H1 (cell line): Measurements from ENCODE around the gene RRP1. TPM values are rescaled to one million over a fixed set of nuclear protein-coding genes. Genes with fewer than 3 reads are reported as not detected.

Experiments
- CTCF ChIA-PET: fragments of 300-600 bp; sonication (Branson Sonifier 250); formaldehyde crosslinking; loops from one replicate; lab custom pipeline; 2021; ENCODE audit not compliant: partially characterized antibody; lab: Charles Lee
- POLR2A ChIA-PET: fragments of 300-600 bp; sonication (Branson Sonifier 250); formaldehyde crosslinking; loops from one replicate; lab custom pipeline; 2021; ENCODE audit warnings: inconsistent platforms; ENCODE audit not compliant: partially characterized antibody; lab: Charles Lee
- DNase-seq, 2 experiments: peaks; one replicate each; pipeline versions ENCODE4 v3.0.0 to v3.0.0-alpha.2; 2010 to 2022; ENCODE audit warnings: low spot score in 2 of 2, low read depth in 1 of 2, mixed read lengths in 1 of 2
- FAIRE-seq: peaks from 2 replicates; lab custom pipeline; 2011; peaks lifted over from hg19 to GRCh38; lab: Jason Lieb, UNC
- H2AFZ ChIP-seq: 2 replicates; pipeline ENCODE4 v1.8.1; 2012; ENCODE audit warnings: low read length, inconsistent platforms
- H2AK5ac ChIP-seq: 2 replicates; pipeline ENCODE4 v1.6.1; 2013; ENCODE audit warnings: low read depth, low read length
- H2BK120ac ChIP-seq: replicated peaks from 2 replicates; pipeline ENCODE3; 2013; ENCODE audit warnings: low read depth, low read length, inconsistent platforms
- H2BK12ac ChIP-seq: 2 replicates; pipeline ENCODE4 v1.6.1; 2013; ENCODE audit warnings: low read depth, low read length
- H2BK15ac ChIP-seq: 2 replicates; pipeline ENCODE4 v1.6.1; 2013; ENCODE audit warnings: low read length
- H2BK20ac ChIP-seq: 2 replicates; pipeline ENCODE4 v1.6.1; 2013; ENCODE audit warnings: low read length
- H2BK5ac ChIP-seq: 2 replicates; pipeline ENCODE4 v1.6.1; 2013; ENCODE audit warnings: low read depth, low read length
- H3K14ac ChIP-seq: 2 replicates; pipeline ENCODE4 v1.6.1; 2013; ENCODE audit warnings: inconsistent platforms; ENCODE audit not compliant: insufficient read length
- H3K18ac ChIP-seq: 2 replicates; pipeline ENCODE4 v1.6.1; 2013; ENCODE audit warnings: low read length; ENCODE audit errors: extremely low read depth
- H3K23ac ChIP-seq: 2 replicates; pipeline ENCODE4 v1.6.1; 2013; ENCODE audit warnings: inconsistent platforms; ENCODE audit not compliant: insufficient read length
- H3K23me2 ChIP-seq: 2 replicates; pipeline ENCODE4 v1.6.1; 2013; ENCODE audit warnings: low read depth, low read length
- H3K27ac ChIP-seq: 2 replicates; pipeline ENCODE4 v1.6.1; 2011; ENCODE audit warnings: low read depth, low read length, inconsistent platforms
- H3K27me3 ChIP-seq, 4 experiments: replicated peaks in 1 of 4; 1 replicate in 1 of 4; 2 replicates in 3 of 4; pipeline versions ENCODE4 v1.6.1 to v1.8.1; 2011 to 2013; ENCODE audit warnings: low read length in 3 of 4, mild to moderate bottlenecking in 3 of 4, inconsistent platforms in 2 of 4, mixed read lengths in 2 of 4, moderate library complexity in 1 of 4; ENCODE audit not compliant: control insufficient read depth in 3 of 4, insufficient read depth in 3 of 4; ENCODE audit errors: extremely low read depth in 1 of 4
- H3K36me3 ChIP-seq, 4 experiments: 2 replicates each; pipeline versions ENCODE4 v1.6.1 to v1.8.1; 2011 to 2013; ENCODE audit warnings: mild to moderate bottlenecking in 4 of 4, low read length in 3 of 4, moderate library complexity in 2 of 4, control low read depth in 1 of 4, inconsistent platforms in 1 of 4; ENCODE audit not compliant: insufficient read depth in 4 of 4, control insufficient read depth in 2 of 4
- H3K4ac ChIP-seq: replicated peaks from 2 replicates; pipeline ENCODE3; 2013; ENCODE audit warnings: low read length, low read depth, mixed read lengths, inconsistent platforms; ENCODE audit not compliant: insufficient read length
- H3K4me1 ChIP-seq, 4 experiments: replicated peaks in 1 of 4; 1 replicate in 1 of 4; 2 replicates in 3 of 4; pipeline versions ENCODE4 v1.6.1 to v1.8.1; 2011 to 2013; ENCODE audit warnings: low read length in 3 of 4, inconsistent platforms in 2 of 4, mixed read lengths in 1 of 4; ENCODE audit not compliant: insufficient read depth in 4 of 4, control insufficient read depth in 3 of 4
- H3K4me2 ChIP-seq, 2 experiments: 2 replicates each; pipeline versions ENCODE4 v1.6.1 to v1.8.1; 2011 to 2013; ENCODE audit warnings: low read depth in 2 of 2, low read length in 2 of 2, control low read depth in 1 of 2, inconsistent platforms in 1 of 2, mild to moderate bottlenecking in 1 of 2; ENCODE audit not compliant: insufficient read depth in 1 of 2
- H3K4me3 ChIP-seq, 4 experiments: fragments of 200-600, 300-600 bp in 1 of 4; sonication (generic), shearing (Covaris generic), sonication (Bioruptor Twin) in 1 of 4; 2 replicates each; pipeline versions ENCODE4 v1.5.1 to v1.8.1; 2011 to 2016; ENCODE audit warnings: low read length in 4 of 4, low read depth in 3 of 4, control low read depth in 2 of 4, inconsistent platforms in 2 of 4, mild to moderate bottlenecking in 2 of 4, mixed read lengths in 1 of 4, moderate library complexity in 1 of 4; ENCODE audit not compliant: insufficient read depth in 2 of 4; ENCODE audit errors: extremely low read depth in 1 of 4
- H3K56ac ChIP-seq: replicated peaks from 2 replicates; pipeline ENCODE3; 2013; ENCODE audit warnings: low read depth, mild to moderate bottlenecking, mixed read lengths, low read length, inconsistent platforms; ENCODE audit not compliant: insufficient read length
- H3K79me1 ChIP-seq: 2 replicates; pipeline ENCODE4 v1.6.1; 2013; ENCODE audit warnings: low read depth, low read length, control low read depth
- H3K79me2 ChIP-seq, 2 experiments: 2 replicates each; pipeline versions ENCODE4 v1.6.1 to v1.8.1; 2012 to 2013; ENCODE audit warnings: low read length in 2 of 2, mild to moderate bottlenecking in 2 of 2, inconsistent platforms in 1 of 2; ENCODE audit not compliant: insufficient read depth in 2 of 2, control insufficient read depth in 1 of 2
- H3K9ac ChIP-seq, 4 experiments: replicated peaks in 1 of 4; 1 replicate in 1 of 4; 2 replicates in 3 of 4; pipeline versions ENCODE4 v1.6.1 to v1.8.1; 2011 to 2013; ENCODE audit warnings: low read depth in 3 of 4, low read length in 3 of 4, control low read depth in 2 of 4, mild to moderate bottlenecking in 2 of 4, moderate library complexity in 2 of 4, inconsistent platforms in 1 of 4; ENCODE audit errors: extremely low read depth in 1 of 4
- H3K9me3 ChIP-seq, 2 experiments: 2 replicates each; pipeline versions ENCODE4 v1.6.1 to v1.8.1; 2012 to 2013; ENCODE audit warnings: mild to moderate bottlenecking in 2 of 2, moderate library complexity in 2 of 2, control low read depth in 1 of 2, inconsistent platforms in 1 of 2, low read depth in 1 of 2, low read length in 1 of 2, mixed read lengths in 1 of 2; ENCODE audit not compliant: insufficient read depth in 2 of 2
- H4K20me1 ChIP-seq, 2 experiments: replicated peaks in 1 of 2; 2 replicates each; pipeline versions ENCODE3 to v1.8.1; 2011 to 2013; ENCODE audit warnings: inconsistent platforms in 2 of 2, low read length in 2 of 2, mild to moderate bottlenecking in 1 of 2; ENCODE audit not compliant: insufficient read depth in 2 of 2, control insufficient read depth in 1 of 2
- H4K5ac ChIP-seq: 2 replicates; pipeline ENCODE4 v1.6.1; 2013; ENCODE audit warnings: low read length, low read depth, mixed read lengths, inconsistent platforms; ENCODE audit not compliant: insufficient read length
- H4K8ac ChIP-seq: 2 replicates; pipeline ENCODE4 v1.8.0; 2013; ENCODE audit warnings: mild to moderate bottlenecking, moderate library complexity, low read length, inconsistent platforms; ENCODE audit not compliant: insufficient read depth; ENCODE audit errors: extremely low read depth
- H4K91ac ChIP-seq: replicated peaks from 2 replicates; pipeline ENCODE3; 2013; ENCODE audit warnings: low read length, mixed read lengths, inconsistent platforms; ENCODE audit not compliant: insufficient read length
- CHD2 ChIP-seq: IDR thresholded peaks from 2 replicates; pipeline ENCODE4 v1.6.1; 2012; ENCODE audit warnings: low read length, improper control_type of control experiment
- CREB1 ChIP-seq: IDR thresholded peaks from 2 replicates; pipeline ENCODE4 v1.6.1; 2012; ENCODE audit warnings: inconsistent platforms
- KDM1A ChIP-seq: fragments of 200-600, 300-600 bp; sonication (generic); IDR thresholded peaks from 2 replicates; pipeline ENCODE4 v1.7.1; 2016; ENCODE audit warnings: mild to moderate bottlenecking, low read length, borderline replicate concordance
- NRF1 ChIP-seq: IDR thresholded peaks from 2 replicates; pipeline ENCODE4 v1.6.1; 2011; ENCODE audit warnings: mild to moderate bottlenecking, low read depth, low read length, improper control_type of control experiment
- POLR2A ChIP-seq, 2 experiments: IDR thresholded peaks; 1 replicate in 1 of 2; 2 replicates in 1 of 2; pipeline ENCODE4 v1.6.1; 2011; ENCODE audit warnings: low read depth in 2 of 2, low read length in 2 of 2, mild to moderate bottlenecking in 2 of 2; ENCODE audit errors: control extremely low read depth in 1 of 2
- RAD21 ChIP-seq, 2 experiments: IDR thresholded peaks in 1 of 2; conservative IDR thresholded peaks in 1 of 2; 2 replicates each; pipeline ENCODE4 v1.6.1; 2011; ENCODE audit warnings: low read depth in 2 of 2, low read length in 2 of 2, improper control_type of control experiment in 1 of 2, inconsistent platforms in 1 of 2, mild to moderate bottlenecking in 1 of 2, moderate library complexity in 1 of 2
- SIRT6 ChIP-seq: IDR thresholded peaks from one replicate; pipeline ENCODE4 v1.7.1; 2012; ENCODE audit warnings: low read length, inconsistent platforms
- SP2 ChIP-seq: IDR thresholded peaks from 2 replicates; pipeline ENCODE4 v1.6.1; 2012; ENCODE audit warnings: mild to moderate bottlenecking, low read length, inconsistent platforms
- SUZ12 ChIP-seq: fragments of 200-600 bp; sonication (generic); IDR thresholded peaks from 2 replicates; pipeline ENCODE4 v1.6.1; 2012; ENCODE audit warnings: mild to moderate bottlenecking, inconsistent platforms, low read length, moderate library complexity, mixed read lengths
- TAF1 ChIP-seq: IDR thresholded peaks from 2 replicates; pipeline ENCODE4 v1.6.1; 2011; ENCODE audit warnings: mild to moderate bottlenecking, low read depth, low read length
- TAF7 ChIP-seq: optimal IDR thresholded peaks from 2 replicates; pipeline ENCODE3; 2011; ENCODE audit warnings: low read depth, mild to moderate bottlenecking, inconsistent platforms, low read length, moderate library complexity, borderline replicate concordance
- WGBS, 2 experiments: shearing (Covaris generic) in 1 of 2; methylation state at CpG; one replicate each; pipeline versions ENCODE4 v1.1.6 to v1.1.7; 2013 to 2015; ENCODE audit warnings: low lambda C conversion rate in 2 of 2, mixed read lengths in 2 of 2, inconsistent platforms in 1 of 2, low coverage in 1 of 2, missing lambda C conversion rate in 1 of 2; ENCODE audit not compliant: insufficient replicate concordance in 2 of 2, insufficient coverage in 1 of 2, insufficient read length in 1 of 2; ENCODE audit errors: extremely low coverage in 1 of 2, missing lambda C conversion rate in 1 of 2; 5-methylcytosine and 5-hydroxymethylcytosine counted together
- polyA plus RNA-seq, 7 experiments: library from polyadenylated mRNA; depleted of rRNA in 3 of 7; stranded (reverse) in 5 of 7; unstranded in 2 of 7; fragments of >200 nt in 5 of 7; fragments of 200-250 nt in 2 of 7; gene quantifications; 1 replicate in 5 of 7; 2 replicates in 1 of 7; 4 replicates in 1 of 7; pipeline versions ENCODE4 v1.2.1 to v1.2.3, GENCODE V29; 2011 to 2013; ENCODE audit warnings: missing spikeins in 2 of 7, mixed read lengths in 2 of 7
- total RNA-seq: library from RNA; stranded (reverse); fragmentation: NEBNext Ultra II Directional; extraction: Animal tissue kit (Norgen Biotek cat#: 25700); gene quantifications from 2 replicates; pipeline ENCODE4 v1.2.1, GENCODE V29; 2021
- TF ChIP-seq, protein P1 (sequence below), 3 experiments: IDR thresholded peaks; 1 replicate in 2 of 3; 2 replicates in 1 of 3; pipeline versions ENCODE4 v1.5.1 to v1.6.1; 2011; ENCODE audit warnings: low read length in 3 of 3, mild to moderate bottlenecking in 3 of 3, inconsistent platforms in 2 of 3, low read depth in 1 of 3, moderate library complexity in 1 of 3; ENCODE audit not compliant: insufficient read depth in 1 of 3; ENCODE audit errors: control extremely low read depth in 1 of 3

Gene RRP1
- total and polyA plus RNA-seq, 2 of the 8 experiments (the other 6 are each of a cell fraction or from before 2014, with no cell fraction given) = 11.6 to 55.2 TPM

GRCh38 chr21:43794311-43794710 is 4.9 kb downstream of the RRP1 start:
- Histone ChIP-seq H3K27me3 (no peaks in the 10 kb centered on the region), H2BK15ac (no peak overlapping the region), H3K4ac (no peak overlapping the region), H3K56ac (no peak overlapping the region), H3K27ac (no peak overlapping the region), H3K9ac (no peak overlapping the region), H2BK20ac (no peak overlapping the region), H2BK120ac (no peak overlapping the region), H3K14ac (no peak overlapping the region), H3K79me2 (peaks cover 11 to 47% of the 10 kb centered on the region in 2 experiments), H3K9me3 (no peaks in the 10 kb centered on the region), H3K4me3 (no peak overlapping the region), H3K79me1 (peaks cover 29% of the 10 kb centered on the region), H2AK5ac (no peak overlapping the region), H2BK5ac (no peak overlapping the region; the same call in 1 of the 2 replicates), H4K8ac (no peak overlapping the region), H3K4me2 (no peak overlapping the region), H3K4me1 (peaks cover 0 to 12% (median 3%) of the 10 kb centered on the region in 4 experiments; a peak in 3 of 7 replicates), H3K18ac (no peak overlapping the region), H4K20me1 (peaks cover 12 to 24% of the 10 kb centered on the region in 2 experiments), H2BK12ac (no peak overlapping the region), H3K23ac (no peak overlapping the region), H4K91ac (no peak overlapping the region), H4K5ac (no peak overlapping the region), H3K23me2 (peaks cover 5% of the 10 kb centered on the region; the same call in 1 of the 2 replicates), H2AFZ (no peak overlapping the region), H3K36me3 (peaks cover 53 to 82% (median 72%) of the 10 kb centered on the region in 4 experiments)
- POLR2A ChIA-PET = interaction anchor here (1.0 to 7.6 kb wide), 3 partner anchors 9 to 72 kb away, joined by 3 to 80 read pairs (median 4); no protein-coding TSS in a partner anchor
- no peak for FAIRE-seq
- CTCF ChIA-PET = interaction anchor here (1.7 kb wide), 1 partner anchor 16 kb away, joined by 4 read pairs; no protein-coding TSS in a partner anchor
- DNase-seq = no peak
- WGBS, 2 experiments = 94% methylated on average over 12 of the region's 12 CpGs; no CpG with 5 or more reads in 1 of the 2 experiments
- TF ChIP-seq POLR2A (IDR thresholded peaks at IDR 0.05; ENCODE audit: control extremely low read depth in 1 of 2, low read depth in 2 of 2, low read length in 2 of 2) = no peak
- no peak for TF ChIP-seq SP2
- TF ChIP-seq TAF1 = no peak
- TF ChIP-seq CREB1 = no peak
- TF ChIP-seq CHD2 = no peak
- no peak for TF ChIP-seq SIRT6
- TF ChIP-seq, protein P1, sequence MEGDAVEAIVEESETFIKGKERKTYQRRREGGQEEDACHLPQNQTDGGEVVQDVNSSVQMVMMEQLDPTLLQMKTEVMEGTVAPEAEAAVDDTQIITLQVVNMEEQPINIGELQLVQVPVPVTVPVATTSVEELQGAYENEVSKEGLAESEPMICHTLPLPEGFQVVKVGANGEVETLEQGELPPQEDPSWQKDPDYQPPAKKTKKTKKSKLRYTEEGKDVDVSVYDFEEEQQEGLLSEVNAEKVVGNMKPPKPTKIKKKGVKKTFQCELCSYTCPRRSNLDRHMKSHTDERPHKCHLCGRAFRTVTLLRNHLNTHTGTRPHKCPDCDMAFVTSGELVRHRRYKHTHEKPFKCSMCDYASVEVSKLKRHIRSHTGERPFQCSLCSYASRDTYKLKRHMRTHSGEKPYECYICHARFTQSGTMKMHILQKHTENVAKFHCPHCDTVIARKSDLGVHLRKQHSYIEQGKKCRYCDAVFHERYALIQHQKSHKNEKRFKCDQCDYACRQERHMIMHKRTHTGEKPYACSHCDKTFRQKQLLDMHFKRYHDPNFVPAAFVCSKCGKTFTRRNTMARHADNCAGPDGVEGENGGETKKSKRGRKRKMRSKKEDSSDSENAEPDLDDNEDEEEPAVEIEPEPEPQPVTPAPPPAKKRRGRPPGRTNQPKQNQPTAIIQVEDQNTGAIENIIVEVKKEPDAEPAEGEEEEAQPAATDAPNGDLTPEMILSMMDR (IDR thresholded peaks at IDR 0.05; ENCODE audit: control extremely low read depth in 1 of 3, insufficient read depth in 1 of 3, low read depth in 1 of 3, low read length in 3 of 3) = no peak
- no peak for TF ChIP-seq RAD21 (IDR thresholded peaks at IDR 0.05 in 1 of 2, conservative IDR thresholded peaks at IDR 0.05 in 1 of 2; ENCODE audit: low read depth in 2 of 2, low read length in 2 of 2)
- TF ChIP-seq TAF7 = no peak
- no peak for TF ChIP-seq NRF1
- TF ChIP-seq KDM1A = no peak
- no peak for TF ChIP-seq SUZ12
